ENCODE measurements around the gene RALGAPB.
"Not testable (repeated sequence)": the region's sequence is repeated elsewhere in the genome, so short reads cannot be mapped to it uniquely, and the experiment has no call there.

Gene RALGAPB

DNA sequence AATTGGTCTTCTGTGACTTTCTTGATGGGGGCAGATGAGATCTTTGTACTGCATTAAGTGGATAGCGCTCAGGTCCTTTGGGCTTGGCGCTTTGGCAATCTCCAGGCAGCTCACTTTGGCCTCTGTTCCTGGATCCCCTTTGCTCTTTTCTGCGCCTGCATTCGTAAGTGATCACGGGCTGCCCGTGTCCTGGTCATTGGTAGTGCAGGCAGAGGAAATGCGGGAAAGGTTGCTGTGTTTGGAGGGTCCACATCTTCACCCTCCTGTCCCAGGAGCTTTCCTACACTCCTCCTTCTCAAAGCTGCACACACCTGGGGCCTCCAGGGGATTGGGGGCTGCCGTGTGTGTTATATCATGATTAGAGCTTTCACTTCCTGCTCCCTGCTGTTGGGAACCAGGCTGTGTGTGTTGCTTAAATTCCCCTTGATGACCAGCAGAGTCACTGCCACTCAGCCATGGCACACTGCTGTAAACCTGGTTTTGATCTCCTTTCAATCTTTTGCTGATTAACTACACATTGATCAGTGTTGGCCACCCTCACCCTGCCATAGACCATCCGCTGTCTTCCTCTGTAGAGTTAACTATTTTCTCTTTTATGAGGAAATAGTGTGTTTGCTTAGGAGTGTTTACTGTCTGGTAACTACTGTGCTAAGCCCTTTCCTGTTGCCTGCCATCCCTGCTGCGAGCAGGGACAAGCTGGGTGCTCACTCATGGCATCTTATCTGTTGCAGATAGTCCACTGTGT, 24.5 kb upstream of the RALGAPB start:
- no peak for DNase-seq

DNA sequence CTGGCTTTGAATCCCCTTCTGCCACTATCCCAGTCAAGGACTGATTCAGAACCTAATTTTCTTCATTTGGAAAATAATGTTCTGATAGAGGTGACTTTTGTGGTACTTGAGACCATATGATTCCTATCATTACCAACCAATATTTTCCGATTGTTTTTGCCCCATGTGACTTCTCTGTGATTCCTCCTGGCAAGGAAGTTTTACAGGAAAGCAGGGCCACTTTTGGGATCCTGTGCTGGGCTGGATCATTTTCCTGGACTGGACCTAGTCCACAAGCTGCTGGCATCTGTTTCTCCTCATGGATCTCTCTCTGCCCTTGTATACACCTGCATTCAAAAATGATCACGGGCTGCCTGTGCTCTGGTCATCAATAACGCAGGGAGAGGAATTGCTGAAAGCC, 23.6 kb upstream of the RALGAPB start:
- no peak for DNase-seq

DNA sequence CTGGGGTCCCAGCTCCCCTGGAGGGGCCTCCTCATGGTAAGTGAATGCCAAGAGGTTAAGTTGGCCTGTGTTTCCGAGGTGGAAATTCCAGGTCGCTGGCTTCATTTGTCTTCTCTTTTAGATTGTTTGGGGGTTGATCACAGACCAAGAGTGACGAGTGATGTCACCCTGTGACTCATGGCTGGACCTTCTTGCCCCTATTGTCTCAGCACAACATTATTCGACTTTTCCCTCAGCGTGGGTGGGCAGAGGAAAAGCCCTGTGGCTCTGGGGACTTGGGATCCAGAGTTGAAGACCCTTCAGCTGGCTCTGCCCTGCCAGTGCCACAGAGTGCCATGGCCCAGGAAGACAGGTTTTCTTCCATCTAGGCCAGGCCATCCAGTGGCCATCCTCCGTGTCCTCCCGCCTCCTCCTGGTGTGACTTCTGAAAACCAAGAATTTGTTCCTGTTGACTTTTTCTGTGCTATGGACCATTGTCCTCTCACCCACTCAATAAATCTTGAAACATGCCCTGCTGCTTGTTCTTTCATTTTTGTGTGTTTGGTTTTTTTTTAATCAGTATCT, 22.1 kb upstream of the RALGAPB start:
- no peak for DNase-seq

DNA sequence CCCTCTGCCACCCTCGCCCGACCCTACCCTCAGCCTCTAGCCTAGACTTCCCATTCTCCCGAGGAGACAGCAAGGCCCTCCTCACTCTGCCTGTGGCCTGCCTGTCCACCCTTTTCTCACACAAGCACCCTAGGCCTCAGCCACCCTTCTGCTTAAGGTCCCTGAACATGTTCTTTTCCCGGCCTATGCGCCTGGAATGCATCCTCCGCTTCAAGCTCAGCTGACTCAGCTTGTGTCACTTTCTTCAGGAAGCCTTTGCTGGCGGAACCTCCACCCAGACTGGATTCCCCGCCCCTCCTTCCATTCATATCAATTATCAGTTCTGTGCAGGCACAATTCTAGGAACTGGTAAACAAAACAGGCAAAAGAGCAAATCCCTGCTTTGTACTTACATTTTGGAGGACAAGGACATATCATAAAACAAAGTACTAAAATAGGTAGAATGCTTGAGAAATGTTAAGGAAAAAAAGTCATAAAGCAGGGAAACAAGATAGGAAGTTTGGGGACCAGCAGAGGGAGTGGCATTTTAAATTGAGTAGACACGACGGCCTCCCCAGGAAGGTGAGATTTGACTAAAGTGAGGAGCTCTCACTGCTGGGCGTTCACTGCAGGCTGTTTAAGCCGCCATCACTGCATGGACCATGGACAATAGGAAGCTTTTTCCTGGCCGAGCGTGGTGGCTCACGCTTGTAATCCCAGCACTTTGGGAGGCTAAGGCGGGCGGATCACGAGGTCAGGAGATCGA, 19.6 kb upstream of the RALGAPB start:
- no peak for DNase-seq

DNA sequence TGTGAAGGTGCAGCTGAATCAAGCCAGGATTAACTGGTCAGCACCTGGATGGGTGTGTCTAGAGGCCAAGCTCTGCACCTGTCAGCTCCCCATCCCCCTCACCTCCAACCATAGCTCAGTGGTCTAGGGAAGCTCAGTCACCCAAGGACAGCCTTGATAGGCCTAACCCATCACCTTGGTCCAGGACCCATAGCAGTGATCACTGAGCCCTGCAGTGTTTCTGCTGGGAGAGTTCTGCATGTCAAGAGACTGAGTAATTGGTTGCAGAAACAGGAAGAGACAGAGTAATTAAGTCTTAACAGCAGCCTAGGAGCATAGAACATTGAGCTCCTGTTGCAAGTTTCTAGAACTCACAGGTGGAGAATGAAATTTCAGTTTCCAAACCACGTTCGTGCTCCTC, 18.7 kb upstream of the RALGAPB start:
- no peak for DNase-seq

DNA sequence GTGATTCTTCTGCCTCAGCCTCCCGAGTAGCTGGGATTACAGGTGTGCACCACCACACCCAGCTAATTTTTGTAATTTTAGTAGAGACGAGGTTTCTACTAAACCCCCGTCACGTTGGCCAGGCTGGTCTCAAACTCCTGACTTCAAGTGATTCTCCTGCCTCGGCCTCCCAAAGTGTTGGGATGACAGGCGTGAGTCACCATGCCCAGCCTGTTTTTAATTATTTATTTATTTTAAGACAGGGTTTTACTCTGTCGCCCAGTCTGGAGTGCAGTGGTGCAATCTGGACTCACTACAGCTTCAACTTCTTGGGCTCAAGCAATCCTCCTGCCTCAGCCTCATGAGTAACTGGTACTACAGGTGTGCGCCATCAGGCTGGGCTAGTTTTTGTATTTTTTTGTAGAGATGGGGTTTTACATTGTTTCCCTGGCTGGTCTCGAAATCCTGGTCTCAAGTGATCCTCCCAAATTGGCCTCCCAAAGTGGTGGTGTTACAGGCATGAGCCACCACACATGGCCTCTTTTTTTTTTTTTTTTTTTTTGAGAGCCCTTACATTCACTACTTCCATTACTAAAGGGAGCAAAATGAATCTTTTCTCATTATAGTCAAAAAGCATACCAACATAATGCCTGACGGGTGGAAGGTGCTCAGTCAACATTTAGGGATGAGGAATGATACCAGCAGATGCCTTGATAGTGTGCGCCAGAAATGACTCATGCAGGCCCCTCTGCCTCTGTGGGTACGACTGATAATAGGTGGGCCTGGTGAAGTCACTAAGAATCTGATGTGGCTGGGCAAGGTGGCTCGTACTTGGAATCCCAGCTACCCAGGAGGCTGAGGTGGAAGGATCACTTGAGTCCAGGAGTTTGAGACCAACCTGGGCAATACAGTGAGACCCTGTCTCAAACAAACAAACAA, 17.8 kb upstream of the RALGAPB start:
- no peak for DNase-seq

DNA sequence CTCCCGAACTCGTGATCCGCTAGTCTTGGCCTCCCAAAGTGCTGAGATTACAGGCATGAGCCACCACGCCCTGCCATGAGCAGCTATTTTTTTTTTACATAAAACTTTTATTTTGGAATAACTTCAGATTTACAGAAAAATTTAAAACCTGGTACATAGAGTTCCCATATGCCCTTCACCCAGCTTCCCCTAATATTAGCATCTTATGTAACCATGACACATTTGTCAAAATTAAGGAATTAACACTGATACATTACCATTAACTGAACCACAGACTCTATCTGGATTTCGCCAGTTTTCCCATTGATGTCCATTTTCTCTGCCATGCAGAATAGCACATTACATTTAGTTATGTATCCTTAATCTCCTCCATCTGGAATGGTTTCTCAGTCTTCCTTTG, 14.3 kb upstream of the RALGAPB start:
- no peak for DNase-seq

DNA sequence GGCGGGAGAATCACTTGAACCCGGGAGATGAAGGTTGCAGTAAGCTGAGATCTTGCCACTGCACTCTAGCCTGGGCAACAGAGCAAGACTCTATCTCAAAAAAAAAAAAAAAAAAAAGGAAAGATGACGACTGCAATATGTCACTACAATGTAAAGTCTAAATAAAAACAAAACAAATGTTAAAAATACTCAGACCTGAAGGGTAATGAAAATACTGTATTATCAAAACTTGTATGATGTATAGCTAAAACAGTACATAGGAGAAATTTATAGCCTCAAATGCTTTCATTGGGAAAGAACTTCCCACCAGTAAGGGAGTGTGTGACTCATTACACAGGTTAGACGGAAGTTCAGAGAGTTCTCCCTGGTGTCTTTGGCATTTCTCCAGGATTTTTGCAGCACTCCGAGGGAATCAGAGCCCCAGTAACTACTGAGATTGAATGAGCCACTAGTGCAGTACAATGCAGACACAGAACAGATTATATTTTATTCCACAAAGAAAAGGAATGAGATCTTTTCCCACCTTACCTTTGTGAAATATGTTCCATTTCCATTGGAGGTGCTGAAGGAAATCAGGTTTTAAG, 12.5 kb upstream of the RALGAPB start:
- peak; percentile 35 for DNase-seq

DNA sequence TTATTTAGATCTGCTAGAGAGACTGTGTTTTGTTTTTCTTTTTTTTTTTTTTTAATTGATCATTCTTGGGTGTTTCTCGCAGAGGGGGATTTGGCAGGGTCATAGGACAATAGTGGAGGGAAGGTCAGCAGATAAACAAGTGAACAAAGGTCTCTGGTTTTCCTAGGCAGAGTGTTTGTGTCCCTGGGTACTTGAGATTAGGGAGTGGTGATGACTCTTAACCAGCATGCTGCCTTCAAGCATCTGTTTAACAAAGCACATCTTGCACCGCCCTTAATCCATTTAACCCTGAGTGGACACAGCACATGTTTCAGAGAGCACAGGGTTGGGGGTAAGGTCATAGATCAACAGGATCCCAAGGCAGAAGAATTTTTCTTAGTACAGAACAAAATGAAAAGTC, 12.0 kb upstream of the RALGAPB start:
- not testable (repeated sequence) for DNase-seq

DNA sequence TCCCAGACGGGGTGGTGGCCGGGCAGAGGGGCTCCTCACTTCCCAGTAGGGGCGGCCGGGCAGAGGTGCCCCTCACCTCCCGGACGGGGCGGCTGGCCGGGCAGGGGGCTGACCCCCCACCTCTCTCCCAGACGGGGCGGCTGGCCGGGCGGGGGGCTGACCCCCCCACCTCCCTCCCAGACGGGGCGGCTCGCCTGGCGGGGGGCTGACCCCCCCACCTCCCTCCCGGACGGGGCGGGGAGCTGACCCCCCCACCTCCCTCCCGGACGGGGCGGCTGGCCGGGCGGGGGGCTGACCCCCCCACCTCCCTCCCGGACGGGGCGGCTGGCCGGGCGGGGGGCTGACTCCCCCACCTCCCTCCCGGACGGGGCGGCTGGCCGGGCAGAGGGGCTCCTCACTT, 11.5 kb upstream of the RALGAPB start:
- not testable (repeated sequence) for DNase-seq

DNA sequence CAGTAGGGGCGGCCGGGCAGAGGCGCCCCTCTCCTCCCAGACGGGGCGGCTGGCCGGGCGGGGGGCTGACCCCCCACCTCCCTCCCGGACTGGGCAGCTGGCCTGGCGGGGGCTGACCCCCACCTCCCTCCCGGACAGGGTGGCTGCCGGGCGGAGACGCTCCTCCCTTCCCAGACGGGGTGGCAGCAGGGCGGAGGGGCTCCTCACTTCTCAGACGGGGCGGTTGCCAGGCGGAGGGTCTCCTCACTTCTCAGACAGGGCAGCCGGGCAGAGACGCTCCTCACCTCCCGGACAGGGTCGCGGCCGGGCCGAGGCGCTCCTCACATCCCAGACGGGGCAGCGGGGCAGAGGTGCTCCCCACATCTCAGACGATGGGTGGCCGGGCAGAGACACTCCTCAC, 11.1 kb upstream of the RALGAPB start:
- not testable (repeated sequence) for DNase-seq

DNA sequence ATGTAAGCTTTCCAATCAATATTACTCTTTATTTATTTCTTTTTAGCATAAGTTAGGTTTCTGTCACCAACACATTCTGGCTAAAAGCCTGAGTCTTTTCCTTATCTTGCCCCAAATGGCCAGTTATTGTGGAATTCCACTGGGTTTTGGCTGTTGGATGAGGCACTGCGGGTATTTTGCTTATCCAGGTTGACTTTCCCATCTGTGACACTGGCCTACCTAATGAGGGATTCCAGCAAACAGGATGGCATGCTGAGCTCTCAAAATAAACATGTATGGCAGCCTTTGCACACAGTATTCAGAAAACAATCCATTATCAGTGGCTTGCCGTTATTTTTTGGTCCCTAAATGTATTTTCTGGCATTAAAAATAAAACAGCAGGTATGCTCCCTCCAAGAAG, 6.5 kb upstream of the RALGAPB start:
- DNase-seq: no peak

DNA sequence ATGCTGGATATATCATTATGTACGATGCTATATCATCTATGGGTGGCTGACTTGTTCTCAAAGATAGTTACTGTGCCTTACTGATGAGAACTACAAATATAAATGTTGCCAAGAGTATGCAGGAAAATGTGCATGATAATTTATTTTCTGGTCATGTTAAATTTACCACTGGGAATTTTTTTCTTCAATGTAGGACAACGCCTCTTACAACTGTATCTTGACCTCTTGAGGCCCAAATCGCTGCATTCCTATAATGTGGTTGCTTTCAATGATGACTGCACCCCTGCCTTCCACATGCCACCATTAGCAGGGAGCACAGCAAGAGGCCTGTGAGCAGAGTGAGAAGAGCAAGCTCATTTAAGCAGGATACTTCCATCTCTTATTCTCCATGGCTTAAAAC, 5.7 kb upstream of the RALGAPB start:
- no peak for DNase-seq

DNA sequence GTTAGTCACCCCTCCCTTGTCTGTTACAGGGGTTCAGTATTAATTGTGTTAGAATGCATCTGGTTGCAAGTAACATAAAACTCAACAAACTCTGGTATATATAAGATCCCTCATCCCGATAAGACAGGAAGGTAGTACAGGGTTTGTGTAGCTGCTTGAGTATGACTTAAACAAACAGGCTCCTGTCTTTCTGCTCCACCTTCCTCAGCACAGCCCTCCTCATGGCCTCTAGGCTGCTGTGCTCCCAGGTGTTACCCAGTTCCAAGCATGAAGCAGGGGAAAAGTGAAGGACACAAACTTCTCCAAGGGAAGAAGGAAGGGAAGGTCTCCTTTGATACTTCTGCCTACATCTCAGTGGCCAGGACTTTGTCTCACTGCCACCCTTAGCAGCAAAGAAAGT, 1.4 kb upstream of the RALGAPB start:
- no peak for DNase-seq

DNA sequence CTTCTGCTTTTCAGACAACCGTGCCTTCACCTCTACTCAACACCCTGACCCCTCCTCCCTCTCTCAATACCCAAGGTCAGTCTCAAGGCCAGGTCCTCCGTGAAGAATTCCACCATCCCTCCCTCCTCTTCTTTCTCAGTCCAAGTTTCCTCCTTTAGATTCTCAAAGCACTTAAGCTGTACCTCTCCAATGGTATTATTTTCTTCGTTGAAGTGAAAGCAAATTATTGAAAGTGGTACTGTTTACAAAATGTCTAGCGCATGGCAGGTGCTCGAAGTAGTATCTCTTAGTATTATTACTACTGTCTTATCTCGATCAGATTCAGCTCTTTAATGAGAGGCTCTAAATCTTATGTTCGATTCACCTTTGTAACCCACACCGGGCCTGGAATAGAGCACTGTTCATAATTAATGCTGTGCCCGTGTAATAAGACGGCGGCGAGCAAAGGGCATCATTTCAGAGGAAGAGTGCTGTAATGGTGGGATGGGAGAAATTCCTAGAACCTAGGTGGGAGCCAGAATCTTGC, 593 bp upstream of the RALGAPB start:
- DNase-seq: no peak

DNA sequence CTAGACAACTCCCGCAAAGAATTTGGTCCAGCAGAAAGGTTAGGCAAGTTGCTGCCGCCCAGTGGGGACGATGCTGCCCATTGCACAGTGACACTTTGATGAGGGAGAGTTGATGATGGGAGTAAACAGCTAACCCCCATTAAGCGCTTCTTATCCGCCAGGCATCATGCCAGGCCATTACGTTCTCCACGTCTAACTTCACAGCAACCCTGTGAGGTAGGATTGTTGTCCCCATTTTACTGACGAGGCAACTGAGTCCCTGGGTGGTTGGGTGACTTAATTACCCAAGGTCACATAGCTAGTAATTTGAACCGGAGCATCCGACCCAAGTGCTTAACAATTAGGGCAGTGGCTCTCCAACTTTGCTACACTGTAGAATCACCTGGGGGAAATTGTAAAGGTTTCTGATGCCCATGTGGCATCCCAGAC, 738 bp downstream of the RALGAPB start:
- no peak for DNase-seq

DNA sequence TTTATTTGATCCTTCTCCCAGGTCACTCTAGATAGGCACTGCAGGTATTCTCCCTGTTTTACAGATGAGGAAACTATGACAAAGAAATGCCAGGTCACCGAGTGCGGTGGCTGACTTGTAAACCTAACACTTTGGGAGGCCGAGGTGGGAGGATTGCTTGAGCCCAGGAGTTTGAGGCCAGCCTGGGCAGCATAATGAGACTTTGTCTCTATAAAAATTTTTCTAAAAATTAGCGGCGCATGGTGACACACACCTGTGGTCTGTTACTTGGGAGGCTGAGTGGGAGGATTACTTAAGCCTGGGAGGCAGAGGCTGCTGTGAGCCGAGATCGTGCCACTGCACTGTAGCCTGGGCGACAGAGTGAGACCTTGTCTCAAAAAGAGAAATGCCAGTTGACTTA, 5.1 kb downstream of the RALGAPB start:
- DNase-seq: no peak

DNA sequence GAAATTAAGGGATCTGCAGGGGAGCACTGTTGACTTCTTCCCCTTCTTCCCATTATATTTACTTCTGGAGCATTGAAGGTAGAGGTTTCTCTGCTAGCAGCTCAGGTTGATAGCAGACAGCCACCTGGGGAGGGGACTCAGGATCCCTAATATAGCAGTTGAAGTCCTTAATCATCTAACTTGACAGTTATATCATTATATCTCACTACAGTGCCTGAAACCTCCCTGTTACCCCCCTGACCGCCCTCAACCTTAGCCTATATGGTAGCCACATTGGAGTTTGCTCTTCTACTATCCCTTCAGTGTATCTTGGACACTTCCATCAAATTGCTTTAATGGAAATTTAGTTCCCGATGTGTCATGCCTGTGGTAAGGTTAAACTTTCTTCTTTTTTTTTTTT, 7.0 kb downstream of the RALGAPB start:
- no peak for DNase-seq

DNA sequence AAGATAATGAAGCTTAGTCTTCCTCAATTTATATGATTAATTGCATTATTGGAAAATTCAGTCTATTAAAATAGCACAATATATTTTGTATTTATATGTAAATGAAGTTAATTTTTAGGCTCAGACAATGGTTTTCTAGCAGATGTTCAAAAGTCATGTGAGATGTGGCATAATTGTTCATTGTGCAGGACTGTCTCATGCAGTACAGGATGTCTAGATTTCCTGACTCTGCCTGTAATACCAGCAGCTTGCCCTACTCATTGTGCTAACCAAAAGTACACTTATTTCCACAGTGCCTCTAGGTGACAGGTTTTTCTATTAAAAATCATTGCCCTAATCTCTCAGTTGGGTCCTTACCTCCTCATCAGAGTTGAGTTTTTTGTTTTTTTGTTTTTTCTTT, 12.4 kb downstream of the RALGAPB start:
- no peak for DNase-seq

DNA sequence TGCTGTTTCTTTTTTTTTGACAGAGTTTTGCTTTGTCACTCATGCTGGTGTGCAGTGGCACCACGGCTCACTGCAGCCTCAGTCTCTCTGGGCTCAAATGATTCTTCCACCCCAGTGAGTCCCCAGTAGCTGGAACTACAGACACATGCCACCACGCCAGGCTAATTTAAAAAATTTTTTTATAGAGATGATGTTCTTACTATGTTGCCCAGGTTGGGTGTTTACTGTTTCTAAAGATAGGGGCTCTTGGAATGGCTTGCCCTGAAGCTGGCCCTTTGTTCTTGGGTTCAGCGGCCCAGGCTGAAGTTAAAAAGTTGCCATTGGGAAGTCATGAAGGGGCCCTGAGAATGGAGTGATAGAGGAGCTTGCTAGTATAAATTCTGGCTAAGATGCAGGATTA, 16.5 kb downstream of the RALGAPB start:
- DNase-seq: no peak

DNA sequence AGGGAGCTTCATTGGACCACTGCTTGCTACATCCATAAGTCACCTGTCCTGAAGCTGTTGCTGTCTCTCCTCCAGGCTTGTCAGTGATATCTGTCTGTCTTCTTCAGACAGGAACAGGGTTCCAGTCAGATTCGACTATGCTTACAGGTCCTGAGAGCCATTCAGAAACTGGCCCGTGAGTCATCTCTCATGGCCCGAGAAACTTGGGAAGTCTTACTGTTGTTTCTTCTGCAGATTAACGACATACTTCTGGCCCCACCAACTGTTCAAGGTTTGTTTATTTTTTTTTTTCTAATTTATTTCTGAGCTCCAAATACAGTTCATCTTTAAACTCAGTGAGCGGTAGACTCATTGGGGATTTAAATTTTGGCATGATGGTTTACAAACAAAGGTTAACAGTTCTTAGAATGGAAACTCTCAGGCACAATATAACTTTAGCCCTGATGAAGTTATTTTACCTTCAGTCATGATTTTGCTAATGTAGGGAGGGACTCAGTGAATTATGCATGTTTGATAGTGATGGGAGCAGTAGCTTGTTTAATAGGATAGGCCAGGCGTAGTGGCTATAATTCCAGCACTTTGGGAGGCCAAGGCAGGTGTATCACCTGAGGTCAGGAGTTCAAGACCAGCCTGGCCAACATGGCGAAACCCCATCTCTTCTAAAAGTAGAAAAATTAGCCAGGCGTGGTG, 24.7 kb downstream of the RALGAPB start:
- DNase-seq: no peak

DNA sequence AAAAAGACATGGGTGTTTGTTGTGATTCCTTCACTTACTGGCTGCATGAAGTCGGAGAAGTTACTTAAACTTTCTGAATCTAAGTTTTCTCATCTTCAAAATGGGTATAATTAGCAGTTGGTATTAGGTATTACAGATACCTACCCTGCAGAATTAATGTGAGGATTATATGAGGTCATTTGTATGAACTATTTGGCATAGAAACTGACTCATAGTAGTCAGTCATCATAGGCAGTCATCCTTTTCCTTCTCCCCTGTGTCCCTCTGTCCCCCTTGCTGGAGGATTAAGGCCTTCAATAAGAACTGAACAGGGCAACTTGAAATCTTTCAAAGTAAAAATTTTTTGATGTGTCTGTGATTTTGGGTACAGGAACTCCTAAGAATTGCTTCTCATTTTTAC, 26.3 kb downstream of the RALGAPB start:
- no peak for DNase-seq
